Peyer's patch (tissue), 4 donors: ENCODE data around the gene LSMEM2. TPM values are rescaled to one million over a fixed set of nuclear protein-coding genes. Genes with fewer than 3 reads are reported as not detected.

ENCODE experiments used
- DNase-seq, 3 donors: peaks; one replicate each; pipeline ENCODE4 v3.0.0-alpha.2; 2017 to 2019
- H3K27ac ChIP-seq, 4 donors: fragments of 200-600 bp; sonication (generic); one replicate each; pipeline ENCODE4 v1.5.1; 2016 to 2019
- H3K27me3 ChIP-seq, 2 donors: fragments of 200-600 bp; sonication (generic); one replicate each; pipeline ENCODE4 v1.5.1; 2019
- H3K36me3 ChIP-seq, 3 donors: fragments of 200-600 bp; sonication (generic); one replicate each; pipeline ENCODE4 v1.5.1; 2016 to 2019
- H3K4me1 ChIP-seq, 4 donors: fragments of 200-600 bp; sonication (generic); one replicate each; pipeline ENCODE4 v1.5.1; 2016 to 2019
- H3K4me3 ChIP-seq, 4 donors: fragments of 200-600 bp; sonication (generic); 1 replicate in 3 of 4; 2 replicates in 1 of 4; pipeline ENCODE4 v1.5.1; 2016 to 2019; ENCODE audit warnings: mild to moderate bottlenecking in 1 of 4
- H3K9me3 ChIP-seq, 4 donors: fragments of 200-600 bp; sonication (generic); one replicate each; pipeline ENCODE4 v1.5.1; 2016 to 2019; ENCODE audit warnings: mild to moderate bottlenecking in 1 of 4
- CTCF ChIP-seq, 6 experiments: fragments of 450-650 bp in 4 of 6; fragments of 200-600 bp in 2 of 6; sonication (generic) in 1 of 6; IDR thresholded peaks; one replicate each; pipeline ENCODE4 v1.5.1; 2017 to 2019; ENCODE audit warnings: antibody characterized with exemption in 6 of 6, mild to moderate bottlenecking in 3 of 6, moderate library complexity in 1 of 6
- POLR2A ChIP-seq, 2 donors: fragments of 450-650 bp; IDR thresholded peaks; one replicate each; pipeline ENCODE4 v1.5.1; 2017; ENCODE audit warnings: antibody characterized with exemption in 2 of 2, mild to moderate bottlenecking in 2 of 2, moderate library complexity in 2 of 2
- total RNA-seq, 4 donors: library from RNA; depleted of rRNA; stranded (reverse); fragments of >200 nt; gene quantifications; one replicate each; pipeline ENCODE4 v1.1.0, GENCODE V29; 2016

LSMEM2 gene
- total RNA-seq, 4 donors from 2014 or later = not detected

- peak within 1 kb of the TSS; percentile 69 to 99 (median 87) for H3K4me3 ChIP-seq
- H3K4me1 ChIP-seq = peaks cover 0 to 29% (median 13%) of the 10 kb centered on the region in 4 donors
- DNase-seq = peak; percentile 98 to 99 (median 99)
- H3K9me3 ChIP-seq = no peaks in the 10 kb centered on the region
- H3K27ac ChIP-seq = peak within 1 kb of the TSS; percentile 74 to 93 (median 81)
- peak; percentile 69 to 81 for TF ChIP-seq POLR2A (IDR thresholded peaks at IDR 0.05)
- no peak for TF ChIP-seq CTCF (IDR thresholded peaks at IDR 0.05)
- no peaks in the 10 kb centered on the region for H3K27me3 ChIP-seq
- H3K36me3 ChIP-seq = peaks cover 0 to 42% (median 0%) of the 10 kb centered on the region in 3 donors
Observed at GRCh38 chr3:50327943-50328691, 49.2 kb downstream of the LSMEM2 start, which contains the start of gene TUSC2. TSS of gene TUSC2 (minus strand) at chr3:50328223. CDS start at chr3:50328099, 124 bp downstream.

- Histone ChIP-seq H3K9me3 (no peaks in the 10 kb centered on the region), H3K4me1 (peaks cover 0 to 41% (median 18%) of the 10 kb centered on the region in 4 donors), H3K27ac (peak overlapping the region in 1 of 4 donors; percentile 8), H3K36me3 (peaks cover 0 to 39% (median 0%) of the 10 kb centered on the region in 3 donors), H3K27me3 (no peaks in the 10 kb centered on the region), H3K4me3 (no peak overlapping the region)
- DNase-seq = no peak
- TF ChIP-seq POLR2A (IDR thresholded peaks at IDR 0.05) = no peak
- no peak for TF ChIP-seq CTCF (IDR thresholded peaks at IDR 0.05)
Observed at GRCh38 chr3:50330330-50330729, 51.4 kb downstream of the LSMEM2 start.

DNA sequence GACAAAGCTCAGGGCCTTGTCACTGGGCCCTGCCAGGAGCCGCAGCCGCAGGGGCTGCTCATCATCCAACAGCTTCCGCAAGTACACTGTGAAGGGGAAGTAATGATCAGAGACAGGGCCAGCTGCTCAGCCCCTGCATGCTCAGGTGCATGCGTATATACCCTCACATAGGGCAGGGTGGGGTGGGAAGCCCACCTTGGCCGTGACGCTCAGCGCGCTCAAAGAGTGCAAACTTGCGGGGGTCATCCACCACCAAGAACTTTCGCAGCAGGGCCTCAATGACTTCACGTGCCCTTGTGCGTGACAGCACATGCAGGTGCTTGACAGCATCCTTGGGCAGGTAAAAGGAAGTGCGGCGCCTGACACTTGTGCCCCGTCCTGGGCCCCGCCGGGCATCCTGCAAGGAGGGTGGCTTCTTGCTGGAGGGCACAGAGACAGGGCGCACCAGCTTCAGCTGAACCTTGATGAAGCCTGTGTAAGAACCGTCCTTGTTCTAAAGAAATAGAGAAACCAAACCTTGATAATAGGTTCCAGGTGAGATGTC lies 52.5 kb downstream of the LSMEM2 start:
- DNase-seq = no peak
- peaks cover 0 to 31% (median 0%) of the 10 kb centered on the region in 3 donors for H3K36me3 ChIP-seq
- H3K27ac ChIP-seq = no peak overlapping the region
- peaks cover 0 to 52% (median 25%) of the 10 kb centered on the region in 4 donors for H3K4me1 ChIP-seq
- TF ChIP-seq CTCF (IDR thresholded peaks at IDR 0.05) (no peak), POLR2A (IDR thresholded peaks at IDR 0.05) (no peak)
- H3K27me3 ChIP-seq = no peaks in the 10 kb centered on the region
- H3K9me3 ChIP-seq = no peaks in the 10 kb centered on the region
- H3K4me3 ChIP-seq = no peak overlapping the region

DNA sequence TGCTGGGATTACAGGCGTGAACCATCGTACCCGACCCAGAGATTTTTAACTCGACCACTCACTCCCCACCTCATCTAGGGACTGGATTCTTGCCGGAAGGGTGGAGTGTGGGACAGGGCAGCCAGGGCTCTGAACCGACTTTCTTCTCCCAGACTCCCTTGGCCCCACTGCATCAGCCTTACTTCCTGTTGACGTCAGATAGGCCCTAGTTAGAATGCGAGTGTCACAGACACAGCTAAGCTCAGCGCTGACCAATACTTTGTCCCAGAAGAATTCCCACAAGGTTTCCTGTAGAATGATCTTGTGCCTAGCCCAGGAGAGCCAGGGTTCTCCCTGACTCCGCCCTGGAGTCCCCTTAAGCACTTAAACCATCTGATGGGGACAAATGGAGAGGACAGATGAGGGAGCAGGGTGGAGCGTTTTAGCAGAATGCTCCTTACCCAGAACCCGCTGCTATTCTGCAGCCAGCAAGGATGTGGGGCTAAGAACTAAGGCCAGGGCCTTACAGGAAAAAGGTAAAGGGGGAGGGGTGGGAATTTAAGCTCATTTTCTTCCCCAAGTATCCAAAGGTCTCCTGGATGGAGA lies 54.9 kb downstream of the LSMEM2 start:
- Histone ChIP-seq H3K36me3 (peaks cover 0 to 31% (median 0%) of the 10 kb centered on the region in 3 donors), H3K9me3 (no peaks in the 10 kb centered on the region), H3K27ac (peak overlapping the region; percentile 38 to 99 (median 67)), H3K27me3 (no peaks in the 10 kb centered on the region), H3K4me1 (peaks cover 0 to 50% (median 13%) of the 10 kb centered on the region in 4 donors), H3K4me3 (no peak overlapping the region)
- no peak for DNase-seq
- TF ChIP-seq CTCF (IDR thresholded peaks at IDR 0.05) (no peak), POLR2A (IDR thresholded peaks at IDR 0.05) (no peak)

DNA sequence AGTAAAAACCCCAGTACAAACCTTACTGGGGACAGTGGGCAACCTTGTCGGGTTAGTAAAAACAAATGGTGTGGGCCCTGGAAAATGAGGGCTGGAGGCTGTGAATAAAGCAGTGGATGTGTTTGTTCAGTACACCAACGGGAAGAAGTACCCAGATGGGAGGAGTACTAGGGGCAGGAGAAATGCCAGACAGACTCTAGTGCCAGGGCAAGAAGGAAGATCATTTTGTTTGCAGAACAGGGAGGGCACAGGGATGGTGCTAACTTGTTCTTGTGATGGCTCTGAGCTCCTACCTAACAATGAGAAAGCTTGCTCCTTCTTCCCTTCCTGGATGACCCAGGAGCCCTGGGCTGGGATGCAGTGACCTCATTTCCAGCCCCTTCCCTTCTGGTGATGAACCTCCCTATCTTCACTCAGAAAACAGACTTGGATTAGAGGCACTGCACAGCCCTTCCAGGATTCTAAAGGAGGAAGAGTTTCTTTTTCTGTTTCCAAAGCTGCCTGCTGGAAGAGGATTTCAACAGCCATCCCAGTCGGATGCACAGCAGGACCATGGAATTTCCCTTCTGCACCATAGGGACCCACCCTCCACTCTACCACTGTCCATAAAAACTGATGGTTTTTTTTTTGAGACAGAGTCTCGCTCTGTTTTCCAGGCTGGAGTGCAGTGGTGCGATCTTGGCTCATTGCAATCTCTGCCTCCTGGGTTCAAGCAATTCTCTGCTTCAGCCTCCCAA lies 55.6 kb downstream of the LSMEM2 start:
- TF ChIP-seq POLR2A (IDR thresholded peaks at IDR 0.05) = no peak
- no peak for TF ChIP-seq CTCF (IDR thresholded peaks at IDR 0.05)
- Histone ChIP-seq H3K9me3 (no peaks in the 10 kb centered on the region), H3K27ac (peak overlapping the region; percentile 38 to 99 (median 84)), H3K36me3 (peaks cover 0 to 28% (median 0%) of the 10 kb centered on the region in 3 donors), H3K27me3 (no peaks in the 10 kb centered on the region), H3K4me1 (peaks cover 0 to 49% (median 12%) of the 10 kb centered on the region in 4 donors), H3K4me3 (no peak overlapping the region)
- DNase-seq = no peak
